Vagina (tissue), 2 donors: ENCODE results near the gene CREB3L1. TPM values are rescaled to one million over a fixed set of nuclear protein-coding genes. Genes with fewer than 3 reads are reported as not detected.

Experiments used
- DNase-seq, 2 donors: peaks; one replicate each; pipeline ENCODE4 v3.0.0-alpha.2; 2017; ENCODE audit errors: extremely low spot score in 2 of 2
- H3K27ac ChIP-seq: fragments of 200-600 bp; sonication (generic); one replicate; pipeline ENCODE4 v1.5.1; 2019
- H3K27me3 ChIP-seq: fragments of 200-600 bp; sonication (generic); one replicate; pipeline ENCODE4 v1.5.1; 2019
- H3K36me3 ChIP-seq, 2 donors: fragments of 200-600 bp; sonication (generic); one replicate each; pipeline ENCODE4 v1.5.1; 2017 to 2019
- H3K4me1 ChIP-seq: fragments of 200-600 bp; sonication (generic); one replicate; pipeline ENCODE4 v1.5.1; 2019
- H3K4me3 ChIP-seq, 2 donors: fragments of 200-600 bp; sonication (generic); 1 replicate in 1 of 2; 2 replicates in 1 of 2; pipeline ENCODE4 v1.5.1; 2016 to 2019
- H3K9me3 ChIP-seq: fragments of 200-600 bp; sonication (generic); one replicate; pipeline ENCODE4 v1.5.1; 2019
- CTCF ChIP-seq, 3 experiments: fragments of 450-650 bp in 2 of 3; fragments of 200-600 bp in 1 of 3; sonication (generic) in 1 of 3; IDR thresholded peaks; one replicate each; pipeline ENCODE4 v1.5.1; 2017 to 2019; ENCODE audit warnings: antibody characterized with exemption in 3 of 3, mild to moderate bottlenecking in 2 of 3, moderate library complexity in 2 of 3
- POLR2A ChIP-seq, 2 donors: fragments of 450-650 bp; IDR thresholded peaks; one replicate each; pipeline ENCODE4 v1.6.1; 2017; ENCODE audit warnings: antibody characterized with exemption in 2 of 2, mild to moderate bottlenecking in 2 of 2, moderate library complexity in 2 of 2
- POLR2AphosphoS5 ChIP-seq, 2 donors: sonication (generic); formaldehyde crosslinking; IDR thresholded peaks; one replicate each; pipeline ENCODE4 v1.9.0; 2017; ENCODE audit warnings: antibody characterized with exemption in 2 of 2, mild to moderate bottlenecking in 2 of 2, low read depth in 1 of 2; ENCODE audit not compliant: insufficient read depth in 1 of 2
- intact Hi-C: fragments of 100-400 bp; cut with DNase I; formaldehyde crosslinking; loops from one replicate; pipeline ENCODE4 v1.15.1; 2023
- total RNA-seq: library from RNA; depleted of rRNA; stranded (reverse); fragments of >200 nt; gene quantifications from one replicate; pipeline ENCODE4 v1.2.3, GENCODE V29; 2016

Gene CREB3L1
- total RNA-seq, 1 donor from 2014 or later = 11.8 TPM

- no peak overlapping the region for H3K27ac ChIP-seq
- TF ChIP-seq POLR2A (IDR thresholded peaks at IDR 0.05) (no peak), POLR2AphosphoS5 (IDR thresholded peaks at IDR 0.05; ENCODE audit: insufficient read depth in 1 of 2, low read depth in 1 of 2) (no peak), CTCF (IDR thresholded peaks at IDR 0.05) (no peak)
- H3K4me1 ChIP-seq = peaks cover 22% of the 10 kb centered on the region
- DNase-seq = no peak
- no peaks in the 10 kb centered on the region for H3K36me3 ChIP-seq
- intact Hi-C loops = no loop called here
- H3K4me3 ChIP-seq = peak overlapping the region; percentile 38 to 47
- H3K27me3 ChIP-seq = peaks cover 12% of the 10 kb centered on the region
- no peaks in the 10 kb centered on the region for H3K9me3 ChIP-seq
Observed at GRCh38 chr11:46333394-46333947, 56.0 kb downstream of the CREB3L1 start.

- H3K27me3 ChIP-seq = peaks cover 12% of the 10 kb centered on the region
- H3K27ac ChIP-seq = no peak overlapping the region
- H3K4me1 ChIP-seq = peaks cover 29% of the 10 kb centered on the region
- no peak overlapping the region for H3K4me3 ChIP-seq
- intact Hi-C loops = no loop called here
- TF ChIP-seq POLR2AphosphoS5 (IDR thresholded peaks at IDR 0.05; ENCODE audit: insufficient read depth in 1 of 2, low read depth in 1 of 2) (no peak), CTCF (IDR thresholded peaks at IDR 0.05) (no peak), POLR2A (IDR thresholded peaks at IDR 0.05) (no peak)
- no peaks in the 10 kb centered on the region for H3K9me3 ChIP-seq
- DNase-seq = no peak
- H3K36me3 ChIP-seq = no peaks in the 10 kb centered on the region
Observed at GRCh38 chr11:46334211-46334610, 56.7 kb downstream of the CREB3L1 start.

DNA sequence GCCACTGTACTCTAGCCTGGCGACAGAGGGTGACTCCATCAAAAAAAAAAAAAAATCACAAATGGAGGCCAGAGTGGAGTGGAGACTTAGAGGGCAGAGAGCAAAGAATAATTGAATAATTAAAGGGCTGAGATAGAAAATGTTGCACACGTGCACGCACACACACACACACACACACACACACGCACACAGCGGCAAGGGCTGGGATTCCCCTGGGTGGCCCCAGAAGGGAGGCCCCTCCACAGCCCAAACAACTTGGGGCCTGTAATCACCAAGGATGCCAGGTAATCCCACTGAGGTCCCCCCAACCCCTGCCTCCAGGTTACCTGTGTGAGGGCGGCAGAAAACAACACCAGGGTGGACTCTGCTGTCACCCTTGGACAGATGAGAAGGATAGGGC lies 57.8 kb downstream of the CREB3L1 start:
- Histone ChIP-seq H3K4me1 (peaks cover 33% of the 10 kb centered on the region), H3K4me3 (no peak overlapping the region), H3K9me3 (no peaks in the 10 kb centered on the region), H3K36me3 (no peaks in the 10 kb centered on the region), H3K27ac (no peak overlapping the region), H3K27me3 (peaks cover 12% of the 10 kb centered on the region)
- DNase-seq = no peak
- TF ChIP-seq CTCF (IDR thresholded peaks at IDR 0.05) = no peak
- TF ChIP-seq POLR2AphosphoS5 (IDR thresholded peaks at IDR 0.05; ENCODE audit: insufficient read depth in 1 of 2, low read depth in 1 of 2) = no peak
- no peak for TF ChIP-seq POLR2A (IDR thresholded peaks at IDR 0.05)
- intact Hi-C loops = no loop called here

GRCh38 chr11:46335890-46336562 lies 58.6 kb downstream of the CREB3L1 start:
- intact Hi-C loops = no loop called here
- Histone ChIP-seq H3K36me3 (no peaks in the 10 kb centered on the region), H3K27me3 (peaks cover 12% of the 10 kb centered on the region), H3K27ac (no peak overlapping the region), H3K4me1 (peaks cover 33% of the 10 kb centered on the region), H3K9me3 (no peaks in the 10 kb centered on the region), H3K4me3 (no peak overlapping the region)
- no peak for DNase-seq
- TF ChIP-seq POLR2AphosphoS5 (IDR thresholded peaks at IDR 0.05; ENCODE audit: insufficient read depth in 1 of 2, low read depth in 1 of 2) (no peak), CTCF (IDR thresholded peaks at IDR 0.05) (no peak), POLR2A (IDR thresholded peaks at IDR 0.05) (no peak)

GRCh38 chr11:46336563-46337180 lies 59.2 kb downstream of the CREB3L1 start:
- Histone ChIP-seq H3K27me3 (peaks cover 12% of the 10 kb centered on the region), H3K27ac (no peak overlapping the region), H3K9me3 (no peaks in the 10 kb centered on the region), H3K4me3 (no peak overlapping the region), H3K4me1 (peaks cover 35% of the 10 kb centered on the region), H3K36me3 (no peaks in the 10 kb centered on the region)
- no peak for DNase-seq
- TF ChIP-seq CTCF (IDR thresholded peaks at IDR 0.05) (no peak), POLR2A (IDR thresholded peaks at IDR 0.05) (no peak), POLR2AphosphoS5 (IDR thresholded peaks at IDR 0.05; ENCODE audit: insufficient read depth in 1 of 2, low read depth in 1 of 2) (no peak)
- intact Hi-C loops = no loop called here
